ENCODE data around the gene SOX21.
A peak's percentile ranks its signal among the peaks of the same experiment; 100 is the strongest.
"Not testable (repeated sequence)": the region's sequence is repeated elsewhere in the genome, so short reads cannot be mapped to it uniquely, and the experiment has no call there.

The SOX21 gene

DNA sequence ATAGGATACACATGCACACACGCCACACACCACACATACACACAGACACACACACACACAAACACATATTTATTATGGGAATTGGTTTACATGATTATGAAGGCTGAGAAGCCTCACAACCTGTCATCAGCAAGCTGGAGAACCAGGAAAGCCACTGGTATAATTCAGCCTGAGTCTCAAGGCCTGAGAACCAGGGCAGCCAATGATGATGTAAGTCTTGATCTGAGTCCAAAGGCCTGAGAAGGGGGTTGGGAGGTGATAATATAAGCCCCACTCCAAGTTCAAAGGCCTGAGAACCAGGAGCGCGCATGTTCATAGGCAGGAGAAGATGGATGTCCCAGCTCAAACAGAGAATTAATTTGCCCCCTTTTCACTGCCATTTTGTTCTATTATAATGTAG lies 18.7 kb upstream of the SOX21 start:
- no peak for DNase-seq
- Histone ChIP-seq H3K36me3 (ENCODE audit: control insufficient read depth in 4 of 4, insufficient read depth in 4 of 4, low read length in 3 of 4) (no peaks in the 10 kb centered on the region), H3K4me3 (ENCODE audit: control insufficient read depth in 1 of 7, extremely low read depth in 1 of 7, insufficient read depth in 4 of 7, low read depth in 2 of 7, low read length in 6 of 7) (no peak overlapping the region), H3K27ac (ENCODE audit: insufficient read depth in 1 of 2, low read depth in 1 of 2, low read length in 2 of 2, poor library complexity in 1 of 2, severe bottlenecking in 2 of 2) (no peak overlapping the region), H3K27me3 (replicated peaks in 2 of 5; ENCODE audit: control insufficient read depth in 4 of 5, insufficient read depth in 5 of 5, low read length in 4 of 5) (no peaks in the 10 kb centered on the region), H3K4me1 (ENCODE audit: control extremely low read depth in 1 of 4, control insufficient read depth in 4 of 4, insufficient read depth in 4 of 4, low read length in 3 of 4) (no peaks in the 10 kb centered on the region), H3K9me3 (ENCODE audit: control extremely low read depth in 1 of 5, control insufficient read depth in 4 of 5, insufficient read depth in 2 of 5, low read depth in 1 of 5, low read length in 4 of 5) (peaks cover 0 to 6% (median 0%) of the 10 kb centered on the region in 5 experiments)
- ChIA-PET CTCF (no interaction called here), POLR2A (no interaction called here)
- no CpG with 5 or more reads among the region's 3 CpGs for WGBS (ENCODE audit: insufficient coverage)

DNA sequence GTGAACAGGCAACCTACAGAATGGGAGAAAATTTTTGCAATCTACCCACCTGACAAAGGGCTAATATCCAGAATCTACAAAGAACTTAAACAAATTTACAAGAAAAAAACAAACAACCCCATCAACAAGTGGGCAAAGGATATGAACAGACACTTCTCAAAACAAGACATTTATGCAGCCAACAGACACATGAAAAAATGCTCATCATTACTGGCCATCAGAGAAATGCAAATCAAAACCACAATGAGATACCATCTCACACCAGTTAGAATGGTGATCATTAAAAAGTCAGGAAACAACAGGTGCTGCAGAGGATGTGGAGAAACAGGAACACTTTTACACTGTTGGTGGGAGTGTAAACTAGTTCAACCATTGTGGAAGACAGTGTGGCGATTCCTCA lies 17.6 kb upstream of the SOX21 start:
- CTCF ChIA-PET; H3K4me1 ChIP-seq (ENCODE audit: control extremely low read depth in 1 of 4, control insufficient read depth in 4 of 4, insufficient read depth in 4 of 4, low read length in 3 of 4); POLR2A ChIA-PET; H3K27ac ChIP-seq (ENCODE audit: insufficient read depth in 1 of 2, low read depth in 1 of 2, low read length in 2 of 2, poor library complexity in 1 of 2, severe bottlenecking in 2 of 2); H3K27me3 ChIP-seq (replicated peaks in 2 of 5; ENCODE audit: control insufficient read depth in 4 of 5, insufficient read depth in 5 of 5, low read length in 4 of 5); DNase-seq; H3K9me3 ChIP-seq (ENCODE audit: control extremely low read depth in 1 of 5, control insufficient read depth in 4 of 5, insufficient read depth in 2 of 5, low read depth in 1 of 5, low read length in 4 of 5); H3K36me3 ChIP-seq (ENCODE audit: control insufficient read depth in 4 of 4, insufficient read depth in 4 of 4, low read length in 3 of 4); H3K4me3 ChIP-seq (ENCODE audit: control insufficient read depth in 1 of 7, extremely low read depth in 1 of 7, insufficient read depth in 4 of 7, low read depth in 2 of 7, low read length in 6 of 7): not testable (repeated sequence)
- WGBS (ENCODE audit: insufficient coverage), result no CpG with 5 or more reads among the region's 1 CpG

- no peaks in the 10 kb centered on the region for H3K36me3 ChIP-seq (ENCODE audit: control insufficient read depth in 4 of 4, insufficient read depth in 4 of 4, low read length in 3 of 4)
- H3K4me1 ChIP-seq (ENCODE audit: control extremely low read depth in 1 of 4, control insufficient read depth in 4 of 4, insufficient read depth in 4 of 4, low read length in 3 of 4), result no peaks in the 10 kb centered on the region
- CTCF ChIA-PET, result interaction anchor here (1.5 kb wide), 1 partner anchor 13 kb away, joined by 4 read pairs; no protein-coding TSS in a partner anchor
- H3K4me3 ChIP-seq (ENCODE audit: control insufficient read depth in 1 of 7, extremely low read depth in 1 of 7, insufficient read depth in 4 of 7, low read depth in 2 of 7, low read length in 6 of 7), result no peak overlapping the region
- POLR2A ChIA-PET, result no interaction called here
- WGBS (ENCODE audit: insufficient coverage), result no CpG with 5 or more reads among the region's 1 CpG
- peaks cover 0 to 5% (median 0%) of the 10 kb centered on the region in 5 experiments for H3K27me3 ChIP-seq (replicated peaks in 2 of 5; ENCODE audit: control insufficient read depth in 4 of 5, insufficient read depth in 5 of 5, low read length in 4 of 5)
- no peak for DNase-seq
- H3K27ac ChIP-seq (ENCODE audit: insufficient read depth in 1 of 2, low read depth in 1 of 2, low read length in 2 of 2, poor library complexity in 1 of 2, severe bottlenecking in 2 of 2), result no peak overlapping the region
- H3K9me3 ChIP-seq (ENCODE audit: control extremely low read depth in 1 of 5, control insufficient read depth in 4 of 5, insufficient read depth in 2 of 5, low read depth in 1 of 5, low read length in 4 of 5), result peaks cover 0 to 9% (median 0%) of the 10 kb centered on the region in 5 experiments
These were observed 14.1 kb upstream of the SOX21 start for GRCh38 chr13:94726425-94726824.

DNA sequence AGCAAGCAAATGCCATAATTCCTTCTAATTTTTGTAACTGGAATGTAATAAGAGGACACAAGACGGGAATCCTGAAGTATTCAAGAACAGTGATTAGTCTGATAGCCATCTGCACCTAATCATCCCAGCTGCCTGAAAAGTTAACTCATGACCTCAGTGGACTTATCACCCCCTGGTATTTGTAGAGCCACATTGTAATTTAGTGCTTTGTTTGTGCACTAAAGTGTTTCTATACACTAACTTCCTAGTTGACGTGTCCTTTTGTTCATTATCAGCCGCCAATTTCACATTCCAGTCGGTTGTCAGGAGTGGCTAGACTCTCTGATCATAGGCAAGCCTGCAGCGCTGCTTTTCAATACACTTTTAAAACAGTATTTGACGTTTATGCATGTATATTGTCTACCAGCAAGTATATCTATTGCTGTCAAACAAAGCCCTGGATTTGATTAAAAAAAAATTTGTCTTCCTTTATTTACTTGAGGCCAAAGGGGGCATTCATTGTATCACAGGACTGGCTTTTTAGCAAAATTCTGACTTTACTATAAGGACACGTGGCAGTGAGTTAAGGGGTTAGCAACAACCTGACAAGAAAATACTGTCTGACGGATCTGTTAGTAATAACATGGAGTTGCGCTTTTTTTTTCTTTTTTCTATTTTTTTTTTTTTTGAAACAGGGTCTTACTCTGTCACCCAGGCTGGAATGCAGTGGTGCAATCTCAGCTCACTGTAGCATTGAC lies 10.4 kb upstream of the SOX21 start:
- CTCF ChIA-PET, result no interaction called here

GRCh38 chr13:94718697-94719096 lies 6.4 kb upstream of the SOX21 start:
- H3K27ac ChIP-seq (ENCODE audit: insufficient read depth in 1 of 2, low read depth in 1 of 2, low read length in 2 of 2, poor library complexity in 1 of 2, severe bottlenecking in 2 of 2); H3K9me3 ChIP-seq (ENCODE audit: control extremely low read depth in 1 of 5, control insufficient read depth in 4 of 5, insufficient read depth in 2 of 5, low read depth in 1 of 5, low read length in 4 of 5); POLR2A ChIA-PET; DNase-seq; H3K4me3 ChIP-seq (ENCODE audit: control insufficient read depth in 1 of 7, extremely low read depth in 1 of 7, insufficient read depth in 4 of 7, low read depth in 2 of 7, low read length in 6 of 7); H3K4me1 ChIP-seq (ENCODE audit: control extremely low read depth in 1 of 4, control insufficient read depth in 4 of 4, insufficient read depth in 4 of 4, low read length in 3 of 4); H3K36me3 ChIP-seq (ENCODE audit: control insufficient read depth in 4 of 4, insufficient read depth in 4 of 4, low read length in 3 of 4): not testable (repeated sequence)
- CTCF ChIA-PET, result interaction anchor here (6.9 kb wide), 1 partner anchor 437 kb away, joined by 46 read pairs; no protein-coding TSS in a partner anchor
- H3K27me3 ChIP-seq (replicated peaks in 2 of 5; ENCODE audit: control insufficient read depth in 4 of 5, insufficient read depth in 5 of 5, low read length in 4 of 5), result peaks cover 12 to 36% (median 21%) of the 10 kb centered on the region in 5 experiments
- WGBS (ENCODE audit: insufficient coverage), result no CpG with 5 or more reads among the region's 1 CpG

More for the DNA sequence above, 10.4 kb upstream of the SOX21 start:
- H3K36me3 ChIP-seq (ENCODE audit: control insufficient read depth in 4 of 4, insufficient read depth in 4 of 4, low read length in 3 of 4), result no peaks in the 10 kb centered on the region
- no peak for DNase-seq
- no peak overlapping the region for H3K4me3 ChIP-seq (ENCODE audit: control insufficient read depth in 1 of 7, extremely low read depth in 1 of 7, insufficient read depth in 4 of 7, low read depth in 2 of 7, low read length in 6 of 7)
- H3K4me1 ChIP-seq (ENCODE audit: control extremely low read depth in 1 of 4, control insufficient read depth in 4 of 4, insufficient read depth in 4 of 4, low read length in 3 of 4), result no peaks in the 10 kb centered on the region
- POLR2A ChIA-PET, result no interaction called here
- WGBS (ENCODE audit: insufficient coverage), result 97% methylated on average over 7 of the region's 9 CpGs
- H3K27me3 ChIP-seq (replicated peaks in 2 of 5; ENCODE audit: control insufficient read depth in 4 of 5, insufficient read depth in 5 of 5, low read length in 4 of 5), result peaks cover 0 to 6% (median under 1%) of the 10 kb centered on the region in 5 experiments
- H3K9me3 ChIP-seq (ENCODE audit: control extremely low read depth in 1 of 5, control insufficient read depth in 4 of 5, insufficient read depth in 2 of 5, low read depth in 1 of 5, low read length in 4 of 5), result peaks cover 0 to 9% (median 0%) of the 10 kb centered on the region in 5 experiments
- no peak overlapping the region for H3K27ac ChIP-seq (ENCODE audit: insufficient read depth in 1 of 2, low read depth in 1 of 2, low read length in 2 of 2, poor library complexity in 1 of 2, severe bottlenecking in 2 of 2)

GRCh38 chr13:94717916-94718315 lies 5.6 kb upstream of the SOX21 start:
- Histone ChIP-seq H3K4me1 (ENCODE audit: control extremely low read depth in 1 of 4, control insufficient read depth in 4 of 4, insufficient read depth in 4 of 4, low read length in 3 of 4) (peaks cover 0 to 7% (median 5%) of the 10 kb centered on the region in 4 experiments), H3K36me3 (ENCODE audit: control insufficient read depth in 4 of 4, insufficient read depth in 4 of 4, low read length in 3 of 4) (no peaks in the 10 kb centered on the region), H3K4me3 (ENCODE audit: control insufficient read depth in 1 of 7, extremely low read depth in 1 of 7, insufficient read depth in 4 of 7, low read depth in 2 of 7, low read length in 6 of 7) (no peak overlapping the region), H3K27me3 (replicated peaks in 2 of 5; ENCODE audit: control insufficient read depth in 4 of 5, insufficient read depth in 5 of 5, low read length in 4 of 5) (peaks cover 14 to 44% (median 23%) of the 10 kb centered on the region in 5 experiments), H3K9me3 (ENCODE audit: control extremely low read depth in 1 of 5, control insufficient read depth in 4 of 5, insufficient read depth in 2 of 5, low read depth in 1 of 5, low read length in 4 of 5) (no peaks in the 10 kb centered on the region), H3K27ac (ENCODE audit: insufficient read depth in 1 of 2, low read depth in 1 of 2, low read length in 2 of 2, poor library complexity in 1 of 2, severe bottlenecking in 2 of 2) (no peak overlapping the region)
- WGBS (ENCODE audit: insufficient coverage), result 100% methylated on average over 2 of the region's 4 CpGs
- no peak for DNase-seq
- POLR2A ChIA-PET, result no interaction called here
- CTCF ChIA-PET, result interaction anchor here (0.9 to 6.9 kb wide), 4 partner anchors 417 to 1116 kb away, joined by 3 to 46 read pairs (median 6); no protein-coding TSS in a partner anchor

GRCh38 chr13:94716016-94716415 lies 3.7 kb upstream of the SOX21 start:
- peaks cover 14 to 60% (median 21%) of the 10 kb centered on the region in 5 experiments for H3K27me3 ChIP-seq (replicated peaks in 2 of 5; ENCODE audit: control insufficient read depth in 4 of 5, insufficient read depth in 5 of 5, low read length in 4 of 5)
- DNase-seq, result peak in 2 of 3 donors; percentile 62 to 64
- POLR2A ChIA-PET, result no interaction called here
- H3K9me3 ChIP-seq (ENCODE audit: control extremely low read depth in 1 of 5, control insufficient read depth in 4 of 5, insufficient read depth in 2 of 5, low read depth in 1 of 5, low read length in 4 of 5), result no peaks in the 10 kb centered on the region
- CTCF ChIA-PET, result interaction anchor here (0.8 to 6.9 kb wide), 5 partner anchors 44 to 440 kb away, joined by 3 to 46 read pairs (median 7); no protein-coding TSS in a partner anchor
- peaks cover 0 to 23% (median 21%) of the 10 kb centered on the region in 4 experiments for H3K4me1 ChIP-seq (ENCODE audit: control extremely low read depth in 1 of 4, control insufficient read depth in 4 of 4, insufficient read depth in 4 of 4, low read length in 3 of 4)
- WGBS (ENCODE audit: insufficient coverage), result no CpG with 5 or more reads among the region's 5 CpGs
- H3K4me3 ChIP-seq (ENCODE audit: control insufficient read depth in 1 of 7, extremely low read depth in 1 of 7, insufficient read depth in 4 of 7, low read depth in 2 of 7, low read length in 6 of 7), result no peak overlapping the region
- H3K27ac ChIP-seq (ENCODE audit: insufficient read depth in 1 of 2, low read depth in 1 of 2, low read length in 2 of 2, poor library complexity in 1 of 2, severe bottlenecking in 2 of 2), result no peak overlapping the region
- H3K36me3 ChIP-seq (ENCODE audit: control insufficient read depth in 4 of 4, insufficient read depth in 4 of 4, low read length in 3 of 4), result no peaks in the 10 kb centered on the region
